Subcutaneous adipose tissue (tissue), 4 donors: ENCODE results near the gene SLC22A3. TPM values are rescaled to one million over a fixed set of nuclear protein-coding genes. Genes with fewer than 3 reads are reported as not detected.

Source experiments
- total RNA-seq, 4 donors: library from RNA; depleted of rRNA; stranded (reverse); fragments of >200 nt; gene quantifications; one replicate each; pipeline ENCODE4 v1.1.0, GENCODE V29; 2016
- TF ChIP-seq, protein P1 (sequence below): fragments of 450-650 bp; IDR thresholded peaks from one replicate; pipeline ENCODE4 v1.5.1; 2016; ENCODE audit warnings: low read depth, mild to moderate bottlenecking, control low read depth, antibody characterized with exemption, moderate library complexity

Gene SLC22A3
- total RNA-seq, 4 donors from 2014 or later: 6.8 to 9.8 (median 8.8) TPM

DNA sequence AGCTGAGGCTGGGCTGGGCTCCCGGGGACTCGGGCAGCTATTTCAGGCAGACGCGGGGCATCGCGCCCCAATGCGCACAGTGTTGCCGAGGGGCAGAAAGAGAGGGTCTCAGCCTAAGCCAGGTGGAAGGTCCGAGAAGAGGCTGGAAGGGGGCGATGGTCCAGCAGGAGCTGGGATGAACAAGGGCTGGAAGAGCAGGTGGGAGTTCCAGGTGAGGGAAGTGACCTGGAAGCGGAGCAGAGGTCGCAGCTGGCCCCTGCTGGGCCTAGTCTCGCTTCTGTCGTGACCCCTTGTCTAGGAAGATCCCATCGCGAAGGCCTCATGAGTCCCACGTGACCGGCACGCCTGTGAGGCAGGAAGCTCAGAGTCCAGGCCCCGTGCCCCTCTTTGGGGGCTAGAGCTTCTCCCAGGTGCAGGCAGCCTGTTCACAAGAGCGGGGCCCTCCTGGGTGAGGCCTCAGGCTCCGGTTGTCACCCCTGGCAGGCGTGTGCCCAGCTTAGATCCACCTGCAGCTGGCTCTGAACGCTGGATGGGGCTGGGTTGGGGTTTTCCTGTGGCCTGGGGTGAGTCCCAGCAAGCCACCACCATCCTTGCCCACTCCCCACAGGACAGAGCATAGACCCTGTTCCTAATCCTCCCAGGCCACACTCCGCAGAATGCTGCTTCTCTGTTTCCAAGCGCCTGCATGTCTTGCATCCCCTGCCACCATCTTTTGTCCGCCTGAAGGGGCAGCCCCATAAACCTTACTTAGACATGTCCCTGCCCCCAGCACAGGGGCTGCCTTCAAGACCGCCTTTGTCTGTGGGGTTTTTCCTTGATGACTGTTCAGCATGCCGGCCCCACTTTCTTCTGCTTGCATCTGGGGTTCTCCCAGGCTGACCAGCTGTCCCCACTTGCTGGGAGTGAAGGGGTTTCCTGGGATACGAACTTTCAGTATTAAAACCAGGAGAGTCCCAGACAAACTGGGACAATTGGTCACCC, 15.1 kb downstream of the SLC22A3 start:
- TF ChIP-seq, protein P1, sequence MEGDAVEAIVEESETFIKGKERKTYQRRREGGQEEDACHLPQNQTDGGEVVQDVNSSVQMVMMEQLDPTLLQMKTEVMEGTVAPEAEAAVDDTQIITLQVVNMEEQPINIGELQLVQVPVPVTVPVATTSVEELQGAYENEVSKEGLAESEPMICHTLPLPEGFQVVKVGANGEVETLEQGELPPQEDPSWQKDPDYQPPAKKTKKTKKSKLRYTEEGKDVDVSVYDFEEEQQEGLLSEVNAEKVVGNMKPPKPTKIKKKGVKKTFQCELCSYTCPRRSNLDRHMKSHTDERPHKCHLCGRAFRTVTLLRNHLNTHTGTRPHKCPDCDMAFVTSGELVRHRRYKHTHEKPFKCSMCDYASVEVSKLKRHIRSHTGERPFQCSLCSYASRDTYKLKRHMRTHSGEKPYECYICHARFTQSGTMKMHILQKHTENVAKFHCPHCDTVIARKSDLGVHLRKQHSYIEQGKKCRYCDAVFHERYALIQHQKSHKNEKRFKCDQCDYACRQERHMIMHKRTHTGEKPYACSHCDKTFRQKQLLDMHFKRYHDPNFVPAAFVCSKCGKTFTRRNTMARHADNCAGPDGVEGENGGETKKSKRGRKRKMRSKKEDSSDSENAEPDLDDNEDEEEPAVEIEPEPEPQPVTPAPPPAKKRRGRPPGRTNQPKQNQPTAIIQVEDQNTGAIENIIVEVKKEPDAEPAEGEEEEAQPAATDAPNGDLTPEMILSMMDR: no peak

DNA sequence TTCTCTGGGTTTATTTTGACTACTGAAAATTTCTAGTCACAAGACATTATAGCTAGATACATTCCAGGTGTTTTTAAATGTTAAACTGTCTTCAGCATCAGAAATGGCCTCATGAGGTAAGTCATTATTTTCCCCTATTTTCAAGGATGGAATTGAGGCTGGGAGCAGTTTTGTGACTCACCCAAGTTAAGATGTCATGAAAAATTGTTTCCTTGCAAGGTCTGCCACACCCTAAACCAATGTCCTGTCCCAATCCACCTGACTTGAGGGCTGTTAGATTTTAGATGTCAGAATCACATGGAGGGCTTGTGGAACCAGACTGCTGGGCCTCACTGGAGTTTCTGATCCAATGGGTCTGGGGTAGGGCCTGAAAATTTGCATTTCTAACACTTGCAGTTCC, 16.9 kb downstream of the SLC22A3 start:
- TF ChIP-seq, protein P1: no peak

DNA sequence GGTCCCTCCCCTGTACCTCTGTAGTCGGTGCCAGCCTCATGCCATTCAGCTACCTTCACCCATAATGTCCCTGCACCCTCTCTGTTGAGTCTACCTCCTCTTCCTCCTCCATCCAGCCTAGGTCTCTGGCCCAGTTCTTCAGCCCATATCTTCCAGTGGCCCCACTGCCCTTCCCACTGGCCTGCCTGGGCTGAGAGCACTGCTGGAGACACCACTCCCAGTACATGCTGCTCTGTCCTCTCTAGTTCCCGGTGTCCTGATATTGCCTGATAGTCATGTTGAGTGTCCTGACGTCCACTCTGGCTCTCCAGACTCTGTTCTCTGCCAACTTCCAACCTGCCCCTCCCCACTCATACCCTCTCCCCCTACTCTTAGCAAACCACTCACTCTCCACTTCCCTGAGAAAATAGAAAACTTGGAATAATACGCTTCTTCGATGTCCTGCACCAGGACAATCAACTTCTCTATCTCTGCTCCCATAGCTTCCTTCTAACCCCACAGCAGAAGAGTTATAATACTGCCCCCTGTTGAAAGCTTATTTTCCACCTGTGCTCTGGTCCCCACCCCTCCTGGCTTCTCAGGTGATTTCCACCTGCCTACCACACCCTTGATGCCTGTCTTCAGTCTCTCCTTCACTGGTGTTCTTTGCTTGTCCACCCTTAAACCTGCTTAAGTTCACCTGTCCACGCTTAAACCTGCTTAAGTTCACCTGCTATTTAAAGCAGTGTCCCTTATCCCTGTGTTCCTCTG, 19.8 kb downstream of the SLC22A3 start:
- TF ChIP-seq, protein P1: no peak

DNA sequence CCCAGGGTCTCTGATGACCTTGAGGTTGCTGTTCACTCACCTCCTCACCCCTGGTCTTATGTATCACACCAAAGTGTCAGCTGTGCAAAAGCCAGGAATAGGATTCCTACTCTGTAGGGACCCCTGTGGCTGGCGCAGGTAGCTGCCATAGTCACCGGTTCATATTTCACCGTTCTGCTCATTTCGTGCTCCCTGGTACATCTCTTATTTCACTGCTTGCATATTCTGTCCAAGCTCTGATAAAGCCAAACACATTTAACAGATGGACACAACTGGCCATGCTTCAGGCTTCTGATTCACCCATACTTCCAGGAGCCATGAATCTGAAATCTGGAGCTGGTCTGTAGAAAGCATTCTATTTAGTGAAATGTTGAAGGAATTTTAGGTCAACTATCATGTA, 20.5 kb downstream of the SLC22A3 start:
- TF ChIP-seq, protein P1: no peak

DNA sequence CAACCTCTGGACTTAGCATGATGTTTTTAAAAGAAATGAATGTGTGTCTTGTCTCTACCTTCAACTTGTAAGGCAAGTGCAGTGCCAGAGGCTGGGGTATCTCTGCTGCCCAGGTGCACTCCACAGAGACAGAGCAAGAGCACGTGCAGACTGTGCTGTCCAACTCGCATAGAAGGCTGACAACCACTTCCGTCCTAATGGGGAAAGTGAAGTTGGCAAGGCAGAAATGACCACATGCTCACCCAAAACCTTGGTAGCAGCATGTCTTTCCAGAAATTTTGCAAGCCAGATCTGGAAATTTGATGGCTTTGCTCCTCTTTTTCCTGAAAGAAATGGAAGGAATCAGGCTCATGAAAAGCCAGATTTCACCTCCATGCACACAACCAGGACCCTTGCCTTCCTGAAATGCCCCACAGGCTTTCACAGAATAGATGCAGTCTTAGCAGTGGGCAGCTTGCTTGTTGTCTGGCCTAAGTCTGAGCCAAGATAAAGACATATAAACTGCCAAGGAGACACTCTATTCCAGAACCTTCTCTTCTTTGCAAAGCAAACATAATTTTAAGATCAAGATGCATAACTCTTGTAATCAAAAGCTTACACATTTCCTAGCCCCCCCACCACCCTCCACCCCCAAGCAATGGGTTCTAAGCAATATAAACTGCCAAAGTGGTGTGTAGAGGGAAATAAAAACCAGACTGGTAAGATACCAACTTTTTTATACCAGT, 26.8 kb downstream of the SLC22A3 start:
- TF ChIP-seq, protein P1: no peak

DNA sequence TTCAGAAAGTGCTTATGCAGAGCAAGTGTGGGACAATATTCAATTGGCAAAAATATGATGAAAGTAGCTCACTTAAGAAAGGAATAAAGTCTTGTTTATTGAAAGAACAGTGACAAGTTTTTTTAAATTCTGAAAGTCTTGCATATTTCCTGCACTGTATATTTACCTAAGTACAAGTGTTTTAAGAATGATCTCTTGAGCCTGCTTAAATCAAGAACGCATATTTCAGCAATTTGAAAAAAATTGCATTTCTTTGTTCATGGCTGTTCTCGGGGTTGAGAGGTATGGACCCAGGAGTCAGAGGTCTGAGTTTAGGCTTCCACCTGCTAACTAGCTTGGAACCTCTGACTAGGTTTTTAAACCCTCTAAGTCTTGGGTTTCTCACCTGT, 27.4 kb downstream of the SLC22A3 start:
- TF ChIP-seq, protein P1: no peak
